GM23248 (cell line): ENCODE results near the gene TNS2. TPM values are rescaled to one million over a fixed set of nuclear protein-coding genes. Genes with fewer than 3 reads are reported as not detected.

Experiments used
- DNase-seq: peaks from one replicate; pipeline ENCODE4 v3.0.0-alpha.2; 2015
- H2AFZ ChIP-seq: fragments of 200-600 bp; sonication (generic); 2 replicates; pipeline ENCODE4 v1.6.1; 2016; ENCODE audit warnings: antibody characterized with exemption
- H3F3A ChIP-seq: fragments of 200-600 bp; sonication (generic); 2 replicates; pipeline ENCODE4 v1.6.1; 2016; ENCODE audit warnings: mild to moderate bottlenecking, antibody characterized with exemption, mixed run types; ENCODE audit not compliant: insufficient read depth
- H3K27ac ChIP-seq: fragments of 200-600 bp; sonication (generic); 2 replicates; pipeline ENCODE4 v1.5.1; 2016; ENCODE audit warnings: mild to moderate bottlenecking
- H3K27me3 ChIP-seq: fragments of 200-600 bp; sonication (generic); replicated peaks from 2 replicates; pipeline ENCODE4 v1.6.1; 2016; ENCODE audit warnings: mild to moderate bottlenecking; ENCODE audit not compliant: insufficient read depth
- H3K36me3 ChIP-seq: fragments of 200-600 bp; sonication (generic); 2 replicates; pipeline ENCODE4 v1.6.1; 2016; ENCODE audit warnings: low read depth, mild to moderate bottlenecking
- H3K4me1 ChIP-seq: fragments of 200-600 bp; sonication (generic); 2 replicates; pipeline ENCODE4 v1.6.1; 2016; ENCODE audit warnings: mild to moderate bottlenecking; ENCODE audit not compliant: insufficient read depth
- H3K4me2 ChIP-seq: fragments of 200-600 bp; sonication (generic); one replicate; pipeline ENCODE4 v1.6.1; 2016; ENCODE audit warnings: mild to moderate bottlenecking; ENCODE audit not compliant: unreplicated experiment
- H3K4me3 ChIP-seq: fragments of 200-600 bp; sonication (generic); 2 replicates; pipeline ENCODE4 v1.5.1; 2016; ENCODE audit warnings: mild to moderate bottlenecking
- H3K79me2 ChIP-seq: fragments of 200-600 bp; sonication (generic); 2 replicates; pipeline ENCODE4 v1.6.1; 2016; ENCODE audit warnings: mild to moderate bottlenecking; ENCODE audit not compliant: insufficient read depth
- H3K9ac ChIP-seq: fragments of 200-600 bp; sonication (generic); 2 replicates; pipeline ENCODE4 v1.6.1; 2016; ENCODE audit warnings: mild to moderate bottlenecking
- H3K9me2 ChIP-seq: fragments of 200-600 bp; sonication (generic); 2 replicates; pipeline ENCODE4 v1.6.1; 2016; ENCODE audit warnings: mixed run types, mild to moderate bottlenecking, moderate library complexity; ENCODE audit not compliant: insufficient read depth
- H3K9me3 ChIP-seq: fragments of 200-600 bp; sonication (generic); one replicate; pipeline ENCODE4 v1.6.1; 2017; ENCODE audit warnings: low read depth
- H4K20me1 ChIP-seq: fragments of 200-600 bp; sonication (generic); 2 replicates; pipeline ENCODE4 v1.6.0; 2016; ENCODE audit not compliant: insufficient read depth
- EZH2 ChIP-seq: fragments of 200-600 bp; sonication (generic); IDR thresholded peaks from 2 replicates; pipeline ENCODE4 v1.6.1; 2018; ENCODE audit warnings: antibody characterized with exemption, mild to moderate bottlenecking; ENCODE audit not compliant: insufficient read depth, poor library complexity, severe bottlenecking
- EZH2phosphoT487 ChIP-seq: fragments of 200-600 bp; sonication (generic); IDR thresholded peaks from 2 replicates; pipeline ENCODE4 v1.6.1; 2018; ENCODE audit warnings: antibody characterized with exemption, moderate library complexity, mild to moderate bottlenecking, low read depth; ENCODE audit not compliant: insufficient read depth
- WGBS, 2 experiments: methylation state at CpG; one replicate each; pipeline ENCODE4 v1.1.6; 2015 to 2017; ENCODE audit warnings: low lambda C conversion rate in 2 of 2, low coverage in 1 of 2; ENCODE audit errors: missing lambda C conversion rate in 2 of 2; 5-methylcytosine and 5-hydroxymethylcytosine counted together
- in situ Hi-C: fragments of 300-500 bp; cut with MboI; formaldehyde crosslinking; loops from 2 replicates; pipeline ENCODE4 v1.15.0; 2020
- polyA plus RNA-seq: library from polyadenylated mRNA; unstranded; fragments of >200 nt; fragmentation: Nextera tagmentation; extraction: Ambion mirVana; gene quantifications from 2 replicates; pipeline ENCODE4 v1.2.1, GENCODE V29; 2016
- total RNA-seq: library from RNA; depleted of rRNA; stranded (reverse); fragments of >200 nt; shearing (Covaris generic); gene quantifications from 2 replicates; pipeline ENCODE4 v1.2.3, GENCODE V29; 2014

The TNS2 gene
- total and polyA plus RNA-seq, 2 experiments from 2014 or later, result 26.1 to 41.6 TPM

DNA sequence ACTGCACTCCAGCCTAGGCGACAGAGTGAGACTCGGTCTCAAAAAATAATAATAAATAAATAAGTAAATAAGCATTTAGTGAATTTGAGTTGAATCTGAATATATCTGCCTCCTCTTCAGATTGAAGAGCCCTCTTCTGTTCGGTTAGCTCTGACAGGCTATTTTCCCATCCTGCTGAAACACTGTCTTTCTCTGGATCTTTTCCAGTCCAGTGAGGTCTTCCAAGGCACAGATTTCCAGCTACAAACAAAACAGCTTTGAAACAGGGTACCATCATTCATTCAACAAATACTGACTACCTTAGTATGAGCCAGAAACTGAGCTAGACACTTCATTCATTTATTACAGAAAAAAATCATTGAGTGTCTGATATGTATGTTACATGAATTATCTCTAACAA is 36.5 kb downstream of the TNS2 start:
- H3K4me3 ChIP-seq, result no peak overlapping the region
- no peak for TF ChIP-seq EZH2phosphoT487
- no peak for TF ChIP-seq EZH2
- H3K9ac ChIP-seq, result no peak overlapping the region
- no peaks in the 10 kb centered on the region for H3K9me2 ChIP-seq
- in situ Hi-C loops, result no loop called here
- no peaks in the 10 kb centered on the region for H3K79me2 ChIP-seq
- no peaks in the 10 kb centered on the region for H3K27me3 ChIP-seq
- H3K4me1 ChIP-seq, result peaks cover under 1% of the 10 kb centered on the region; the same call in 1 of the 2 replicates
- no peaks in the 10 kb centered on the region for H3K36me3 ChIP-seq
- no peak overlapping the region for H3K4me2 ChIP-seq
- no peaks in the 10 kb centered on the region for H4K20me1 ChIP-seq
- H3K27ac ChIP-seq, result no peak overlapping the region
- no peak for DNase-seq
- 69 to 72% methylated on average over 3 of the region's 3 CpGs for WGBS, 2 experiments
- H3K9me3 ChIP-seq, result no peaks in the 10 kb centered on the region
- peaks cover 15% of the 10 kb centered on the region for H3F3A ChIP-seq
- no peak overlapping the region for H2AFZ ChIP-seq

DNA sequence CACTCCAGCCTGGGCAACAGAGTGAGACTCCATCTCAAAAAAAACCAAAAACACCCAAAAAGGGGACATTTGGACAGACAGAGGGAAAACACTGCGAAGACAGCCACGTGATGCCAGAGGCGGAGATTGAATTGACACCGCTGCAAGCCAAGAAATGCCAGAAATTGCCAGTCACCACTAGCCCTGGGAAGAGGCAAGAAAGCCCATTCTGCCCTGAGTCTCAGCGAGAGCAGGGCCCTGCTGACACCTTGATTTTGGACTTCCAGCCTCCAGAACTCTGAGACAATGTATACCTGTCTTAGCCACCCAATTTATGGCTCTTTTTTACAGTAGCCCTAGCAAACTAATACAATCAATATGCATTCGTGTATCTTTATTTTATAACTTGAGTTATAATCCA is 40.2 kb downstream of the TNS2 start:
- Histone ChIP-seq H3K9ac (no peak overlapping the region), H3K27me3 (no peaks in the 10 kb centered on the region), H3K4me1 (0 out of 2 replicates have a peak, but pooled peaks cover 4% of the 10 kb centered on the region), H3K9me3 (no peaks in the 10 kb centered on the region), H4K20me1 (no peaks in the 10 kb centered on the region), H3K27ac (no peak overlapping the region), H3K79me2 (no peaks in the 10 kb centered on the region), H3K36me3 (no peaks in the 10 kb centered on the region), H2AFZ (no peak overlapping the region), H3K9me2 (no peaks in the 10 kb centered on the region), H3K4me2 (no peak overlapping the region), H3F3A (peaks cover 17% of the 10 kb centered on the region), H3K4me3 (no peak overlapping the region)
- in situ Hi-C loops, result no loop called here
- no peak for DNase-seq
- TF ChIP-seq EZH2, result no peak
- no peak for TF ChIP-seq EZH2phosphoT487
- WGBS, 2 experiments, result 81 to 83% methylated on average over 6 of the region's 6 CpGs

DNA sequence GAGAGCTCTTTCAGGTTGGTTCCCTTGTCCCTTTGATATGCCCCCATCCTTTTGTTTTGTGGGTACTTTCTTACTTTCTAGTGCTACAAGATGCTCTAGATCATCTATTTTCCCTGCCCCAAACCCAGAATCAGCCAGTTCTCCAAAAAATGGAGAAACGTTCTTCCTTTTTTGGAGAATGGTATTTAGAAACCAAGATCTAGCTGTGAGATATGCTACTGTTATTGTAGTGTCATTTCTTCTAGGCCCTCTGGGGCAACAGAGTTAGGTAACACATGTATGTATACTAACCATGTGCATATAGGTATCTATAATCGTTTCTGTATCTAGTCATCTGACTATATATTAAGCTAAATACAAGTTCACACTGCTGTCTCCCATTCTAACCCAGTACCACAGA is 40.7 kb downstream of the TNS2 start:
- Histone ChIP-seq H4K20me1 (no peaks in the 10 kb centered on the region), H3K79me2 (peaks cover 4% of the 10 kb centered on the region; the same call in 1 of the 2 replicates), H3K9me2 (no peaks in the 10 kb centered on the region), H3K27me3 (no peaks in the 10 kb centered on the region), H2AFZ (no peak overlapping the region), H3K9me3 (no peaks in the 10 kb centered on the region), H3K4me3 (no peak overlapping the region), H3K4me2 (no peak overlapping the region), H3K27ac (no peak overlapping the region), H3K4me1 (0 out of 2 replicates have a peak, but pooled peaks cover 7% of the 10 kb centered on the region), H3F3A (peaks cover 21% of the 10 kb centered on the region), H3K9ac (no peak overlapping the region), H3K36me3 (no peaks in the 10 kb centered on the region)
- in situ Hi-C loops, result no loop called here
- 9 to 19% methylated on average over 2 of the region's 2 CpGs for WGBS, 2 experiments
- TF ChIP-seq EZH2 (no peak), EZH2phosphoT487 (no peak)
- DNase-seq, result no peak

GRCh38 chr12:53091756-53092155 is 41.9 kb downstream of the TNS2 start:
- 90 to 97% methylated on average over 6 of the region's 6 CpGs for WGBS, 2 experiments
- in situ Hi-C loops, result no loop called here
- no peak overlapping the region for H3K27ac ChIP-seq

More at GRCh38 chr12:53091756-53092155, 41.9 kb downstream of the TNS2 start:
- H3K9ac ChIP-seq, result no peak overlapping the region
- peaks cover 13% of the 10 kb centered on the region for H3K4me1 ChIP-seq
- no peak for DNase-seq
- H3K4me2 ChIP-seq, result no peak overlapping the region
- no peak overlapping the region for H3K4me3 ChIP-seq
- H3K9me2 ChIP-seq, result no peaks in the 10 kb centered on the region
- H2AFZ ChIP-seq, result no peak overlapping the region
- peaks cover 26% of the 10 kb centered on the region for H3F3A ChIP-seq
- no peaks in the 10 kb centered on the region for H3K9me3 ChIP-seq
- H4K20me1 ChIP-seq, result no peaks in the 10 kb centered on the region
- H3K27me3 ChIP-seq, result no peaks in the 10 kb centered on the region
- no peaks in the 10 kb centered on the region for H3K36me3 ChIP-seq
- no peak for TF ChIP-seq EZH2phosphoT487
- TF ChIP-seq EZH2, result no peak
- peaks cover 4% of the 10 kb centered on the region; the same call in 1 of the 2 replicates for H3K79me2 ChIP-seq
